ENCODE data around the gene INO80E. TPM values are rescaled to one million over a fixed set of nuclear protein-coding genes. Genes with fewer than 3 reads are reported as not detected.
A peak's percentile ranks its signal among the peaks of the same experiment; 100 is the strongest.

INO80E gene
- polyA plus RNA-seq, 2 of the 4 experiments (the other 2 are of a cell fraction), result 41.3 to 89.0 TPM

DNA sequence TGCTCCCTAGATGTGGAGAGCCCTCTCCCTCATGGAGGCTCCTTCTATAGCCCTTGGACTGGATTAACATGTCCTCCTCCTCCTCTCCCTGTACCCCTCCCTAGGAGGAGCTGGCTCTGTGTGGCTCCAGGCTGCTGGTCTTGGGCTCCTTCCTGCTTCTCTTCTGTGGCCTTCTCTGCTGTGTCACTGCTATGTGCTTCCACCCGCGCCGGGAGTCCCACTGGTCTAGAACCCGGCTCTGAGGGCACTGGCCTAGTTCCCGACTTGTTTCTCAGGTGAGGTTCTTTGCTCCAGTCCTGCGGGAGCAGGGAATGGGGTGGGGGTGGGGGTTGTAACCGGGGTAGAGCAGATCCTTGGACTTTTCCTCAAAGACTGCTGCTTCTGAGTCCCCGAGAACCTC, 24.7 kb upstream of the INO80E start:
- ChIA-PET POLR2A (interaction anchor here (0.6 to 1.5 kb wide), 2 partner anchors 10 to 46 kb away, joined by 3 to 4 read pairs; partner anchors contain the start of gene TMEM219), CTCF (interaction anchor here (1.3 to 1.5 kb wide), 2 partner anchors 10 to 44 kb away, joined by 3 to 6 read pairs; partner anchors contain the start of gene TMEM219)
- no peak for ATAC-seq
- FAIRE-seq, result no peak
- peaks cover 4% of the 10 kb centered on the region; the same call in 1 of the 3 replicates for H3K9me3 ChIP-seq
- H3K27ac ChIP-seq, result no peak overlapping the region
- DNase-seq (ENCODE audit: low read depth in 1 of 2, low spot score in 1 of 2), result no peak
- 75% methylated on average over 8 of the region's 8 CpGs for WGBS (ENCODE audit: missing lambda C conversion rate)
- H3K4me3 ChIP-seq, result no peak overlapping the region
- peaks cover 16% of the 10 kb centered on the region for H3K4me1 ChIP-seq
- TF ChIP-seq ZSCAN20 (CRISPR knock-in tag; IDR thresholded peaks at IDR 0.05) (no peak), MAZ (IDR thresholded peaks at IDR 0.05; ENCODE audit: borderline replicate concordance, low read depth, low read length) (no peak), JUNB (IDR thresholded peaks at IDR 0.05) (no peak), HEYL (CRISPR knock-in tag; IDR thresholded peaks at IDR 0.05) (no peak), RAD21 (conservative IDR thresholded peaks at IDR 0.05 in 1 of 2, IDR thresholded peaks at IDR 0.05 in 1 of 2) (no peak), MYC (IDR thresholded peaks at IDR 0.05; ENCODE audit: borderline replicate concordance, low read length) (no peak), POLR2AphosphoS2 (conservative IDR thresholded peaks at IDR 0.05; ENCODE audit: low read length) (no peak), ESRRA (IDR thresholded peaks at IDR 0.05; ENCODE audit: borderline replicate concordance, low read length) (no peak), FOSB (CRISPR knock-in tag; IDR thresholded peaks at IDR 0.05) (no peak), BHLHE40 (IDR thresholded peaks at IDR 0.05; ENCODE audit: low read depth, low read length) (no peak), KDM1A (IDR thresholded peaks at IDR 0.05; ENCODE audit: low read depth) (no peak)
- H3K4me2 ChIP-seq, result no peak overlapping the region

DNA sequence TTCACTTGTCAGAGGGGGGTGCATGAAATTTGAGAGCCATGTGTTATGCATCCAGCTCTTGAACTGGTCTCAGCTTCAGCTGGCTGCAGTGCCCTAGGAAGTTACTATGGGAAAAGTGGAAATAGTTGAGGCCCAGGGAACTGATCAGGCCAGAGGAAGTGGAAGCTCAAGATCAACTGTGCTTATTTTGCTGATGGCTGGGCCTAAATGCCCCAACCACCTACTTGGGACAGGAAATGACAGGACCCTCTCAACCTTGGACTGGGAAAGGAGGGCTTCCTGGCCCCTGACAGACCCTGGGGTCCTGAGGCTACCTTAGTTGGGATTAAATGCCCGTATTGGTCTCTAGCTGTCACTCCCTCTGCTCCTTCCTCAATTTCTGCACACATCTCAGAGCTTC, 23.5 kb upstream of the INO80E start:
- ChIA-PET POLR2A (interaction anchor here (0.6 to 2.0 kb wide), 8 partner anchors 11 to 161 kb away, joined by 3 to 27 read pairs (median 8); partner anchors contain the start of genes ASPHD1, KCTD13, SEZ6L2 and TMEM219), CTCF (interaction anchor here (0.6 to 2.7 kb wide), 11 partner anchors 11 to 157 kb away, joined by 3 to 18 read pairs (median 5); partner anchors contain the start of genes TLCD3B and TMEM219)
- 100% methylated on average over 1 of the region's 1 CpG for WGBS (ENCODE audit: missing lambda C conversion rate)
- FAIRE-seq (no peak), ATAC-seq (no peak), DNase-seq (ENCODE audit: low read depth in 1 of 2, low spot score in 1 of 2) (no peak)
- Histone ChIP-seq H3K4me1 (peaks cover 19% of the 10 kb centered on the region), H3K4me2 (no peak overlapping the region), H3K4me3 (no peak overlapping the region), H3K9me3 (peaks cover 4% of the 10 kb centered on the region; the same call in 1 of the 3 replicates), H3K27ac (no peak overlapping the region)
- TF ChIP-seq, protein P1, sequence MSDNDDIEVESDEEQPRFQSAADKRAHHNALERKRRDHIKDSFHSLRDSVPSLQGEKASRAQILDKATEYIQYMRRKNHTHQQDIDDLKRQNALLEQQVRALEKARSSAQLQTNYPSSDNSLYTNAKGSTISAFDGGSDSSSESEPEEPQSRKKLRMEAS (IDR thresholded peaks at IDR 0.05), result no peak
- TF ChIP-seq KDM5A (IDR thresholded peaks at IDR 0.05) (no peak), TP53 (CRISPR knock-in tag; IDR thresholded peaks at IDR 0.05) (no peak), CHD2 (IDR thresholded peaks at IDR 0.05; ENCODE audit: low read length, partially characterized antibody) (no peak)

DNA sequence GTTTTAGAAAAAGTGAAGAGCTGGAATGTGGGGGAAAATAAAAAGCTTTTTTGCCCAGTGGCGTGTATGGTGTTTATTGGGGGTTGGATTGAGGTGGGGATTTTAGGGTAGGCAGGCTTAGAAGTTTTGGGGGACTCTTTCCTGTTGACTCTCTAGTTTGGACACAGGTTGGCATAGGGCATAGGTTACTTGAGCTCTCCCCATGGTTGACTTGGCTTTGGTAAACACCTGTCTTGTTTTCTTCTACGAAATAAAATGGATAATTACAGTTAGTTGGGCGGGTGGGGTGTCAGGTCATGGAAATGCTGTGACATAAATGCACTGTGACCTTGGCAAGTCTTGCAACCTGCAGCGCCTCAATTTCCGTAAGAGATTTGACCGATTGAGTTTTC, 23.1 kb upstream of the INO80E start:
- DNase-seq (ENCODE audit: low read depth in 1 of 2, low spot score in 1 of 2) (no peak), ATAC-seq (no peak), FAIRE-seq (no peak)
- TF ChIP-seq RNF2 (IDR thresholded peaks at IDR 0.05; ENCODE audit: borderline replicate concordance, low read depth), result no peak
- no peak for TF ChIP-seq RARB (CRISPR knock-in tag; IDR thresholded peaks at IDR 0.05)
- TF ChIP-seq, protein P2, sequence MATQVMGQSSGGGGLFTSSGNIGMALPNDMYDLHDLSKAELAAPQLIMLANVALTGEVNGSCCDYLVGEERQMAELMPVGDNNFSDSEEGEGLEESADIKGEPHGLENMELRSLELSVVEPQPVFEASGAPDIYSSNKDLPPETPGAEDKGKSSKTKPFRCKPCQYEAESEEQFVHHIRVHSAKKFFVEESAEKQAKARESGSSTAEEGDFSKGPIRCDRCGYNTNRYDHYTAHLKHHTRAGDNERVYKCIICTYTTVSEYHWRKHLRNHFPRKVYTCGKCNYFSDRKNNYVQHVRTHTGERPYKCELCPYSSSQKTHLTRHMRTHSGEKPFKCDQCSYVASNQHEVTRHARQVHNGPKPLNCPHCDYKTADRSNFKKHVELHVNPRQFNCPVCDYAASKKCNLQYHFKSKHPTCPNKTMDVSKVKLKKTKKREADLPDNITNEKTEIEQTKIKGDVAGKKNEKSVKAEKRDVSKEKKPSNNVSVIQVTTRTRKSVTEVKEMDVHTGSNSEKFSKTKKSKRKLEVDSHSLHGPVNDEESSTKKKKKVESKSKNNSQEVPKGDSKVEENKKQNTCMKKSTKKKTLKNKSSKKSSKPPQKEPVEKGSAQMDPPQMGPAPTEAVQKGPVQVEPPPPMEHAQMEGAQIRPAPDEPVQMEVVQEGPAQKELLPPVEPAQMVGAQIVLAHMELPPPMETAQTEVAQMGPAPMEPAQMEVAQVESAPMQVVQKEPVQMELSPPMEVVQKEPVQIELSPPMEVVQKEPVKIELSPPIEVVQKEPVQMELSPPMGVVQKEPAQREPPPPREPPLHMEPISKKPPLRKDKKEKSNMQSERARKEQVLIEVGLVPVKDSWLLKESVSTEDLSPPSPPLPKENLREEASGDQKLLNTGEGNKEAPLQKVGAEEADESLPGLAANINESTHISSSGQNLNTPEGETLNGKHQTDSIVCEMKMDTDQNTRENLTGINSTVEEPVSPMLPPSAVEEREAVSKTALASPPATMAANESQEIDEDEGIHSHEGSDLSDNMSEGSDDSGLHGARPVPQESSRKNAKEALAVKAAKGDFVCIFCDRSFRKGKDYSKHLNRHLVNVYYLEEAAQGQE (IDR thresholded peaks at IDR 0.05), result no peak
- TF ChIP-seq HOXB13 (CRISPR knock-in tag; IDR thresholded peaks at IDR 0.05; ENCODE audit: low read depth), result no peak
- TF ChIP-seq, protein P3, sequence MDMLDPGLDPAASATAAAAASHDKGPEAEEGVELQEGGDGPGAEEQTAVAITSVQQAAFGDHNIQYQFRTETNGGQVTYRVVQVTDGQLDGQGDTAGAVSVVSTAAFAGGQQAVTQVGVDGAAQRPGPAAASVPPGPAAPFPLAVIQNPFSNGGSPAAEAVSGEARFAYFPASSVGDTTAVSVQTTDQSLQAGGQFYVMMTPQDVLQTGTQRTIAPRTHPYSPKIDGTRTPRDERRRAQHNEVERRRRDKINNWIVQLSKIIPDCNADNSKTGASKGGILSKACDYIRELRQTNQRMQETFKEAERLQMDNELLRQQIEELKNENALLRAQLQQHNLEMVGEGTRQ (IDR thresholded peaks at IDR 0.05), result no peak
- TF ChIP-seq GATA3 (IDR thresholded peaks at IDR 0.05; ENCODE audit: borderline replicate concordance), result no peak
- TF ChIP-seq, protein P4, sequence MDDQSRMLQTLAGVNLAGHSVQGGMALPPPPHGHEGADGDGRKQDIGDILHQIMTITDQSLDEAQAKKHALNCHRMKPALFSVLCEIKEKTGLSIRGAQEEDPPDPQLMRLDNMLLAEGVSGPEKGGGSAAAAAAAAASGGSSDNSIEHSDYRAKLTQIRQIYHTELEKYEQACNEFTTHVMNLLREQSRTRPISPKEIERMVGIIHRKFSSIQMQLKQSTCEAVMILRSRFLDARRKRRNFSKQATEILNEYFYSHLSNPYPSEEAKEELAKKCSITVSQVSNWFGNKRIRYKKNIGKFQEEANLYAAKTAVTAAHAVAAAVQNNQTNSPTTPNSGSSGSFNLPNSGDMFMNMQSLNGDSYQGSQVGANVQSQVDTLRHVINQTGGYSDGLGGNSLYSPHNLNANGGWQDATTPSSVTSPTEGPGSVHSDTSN (IDR thresholded peaks at IDR 0.05), result no peak
- TF ChIP-seq, protein P5, sequence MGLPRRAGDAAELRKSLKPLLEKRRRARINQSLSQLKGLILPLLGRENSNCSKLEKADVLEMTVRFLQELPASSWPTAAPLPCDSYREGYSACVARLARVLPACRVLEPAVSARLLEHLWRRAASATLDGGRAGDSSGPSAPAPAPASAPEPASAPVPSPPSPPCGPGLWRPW (IDR thresholded peaks at IDR 0.05), result no peak
- TF ChIP-seq SREBF2 (IDR thresholded peaks at IDR 0.05), result no peak
- peaks cover 19% of the 10 kb centered on the region for H3K4me1 ChIP-seq
- no peak overlapping the region for H3K4me3 ChIP-seq
- 88% methylated on average over 6 of the region's 6 CpGs for WGBS (ENCODE audit: missing lambda C conversion rate)
- ChIA-PET POLR2A (interaction anchor here (0.9 to 2.0 kb wide), 13 partner anchors 10 to 162 kb away, joined by 3 to 27 read pairs (median 5); partner anchors contain the start of genes ASPHD1, HIRIP3, INO80E and KCTD13), CTCF (interaction anchor here (0.6 to 2.7 kb wide), 16 partner anchors 11 to 274 kb away, joined by 3 to 18 read pairs (median 4); partner anchors contain the start of genes C16orf92, KCTD13, TLCD3B and TMEM219)
- H3K9me3 ChIP-seq, result peaks cover 4% of the 10 kb centered on the region; the same call in 1 of the 3 replicates
- peak overlapping the region; percentile 90 to 98; a peak in 5 of 6 replicates for H3K27ac ChIP-seq
- no peak overlapping the region for H3K4me2 ChIP-seq

Measured in A549 (cell line).